ENCODE data around the gene GBF1. TPM values are rescaled to one million over a fixed set of nuclear protein-coding genes. Genes with fewer than 3 reads are reported as not detected.

GBF1 gene
- total and polyA plus RNA-seq, 2 experiments from 2014 or later = 43.1 to 55.4 TPM

- 93% methylated on average over 2 of the region's 2 CpGs for WGBS (ENCODE audit: low lambda C conversion rate, missing lambda C conversion rate)
- Histone ChIP-seq H3K79me2 (peaks cover 93% of the 10 kb centered on the region), H4K20me1 (ENCODE audit: insufficient read depth, poor library complexity, severe bottlenecking) (peaks cover 61% of the 10 kb centered on the region), H3K4me3 (no peak overlapping the region), H3K4me2 (no peak overlapping the region), H3K9me2 (replicated peaks; ENCODE audit: insufficient read depth) (no peaks in the 10 kb centered on the region), H3K27ac (no peak overlapping the region), H3K9me3 (ENCODE audit: low read depth) (no peaks in the 10 kb centered on the region), H3K27me3 (no peaks in the 10 kb centered on the region), H2AFZ (no peak overlapping the region), H3K36me3 (replicated peaks; ENCODE audit: insufficient read depth, low read depth) (no peaks in the 10 kb centered on the region), H3K4me1 (ENCODE audit: insufficient read depth) (no peaks in the 10 kb centered on the region)
- no peak for TF ChIP-seq EZH2 (IDR thresholded peaks at IDR 0.05; ENCODE audit: borderline replicate concordance)
- no peak for TF ChIP-seq CTCF (IDR thresholded peaks at IDR 0.05; ENCODE audit: poor library complexity)
- DNase-seq (ENCODE audit: low spot score) = no peak
Measured at GRCh38 chr10:102289356-102289755, 44.0 kb downstream of the GBF1 start.

GRCh38 chr10:102289840-102290239 is 44.5 kb downstream of the GBF1 start:
- 92% methylated on average over 3 of the region's 3 CpGs for WGBS (ENCODE audit: low lambda C conversion rate, missing lambda C conversion rate)
- Histone ChIP-seq H3K27ac (no peak overlapping the region), H3K79me2 (peaks cover 93% of the 10 kb centered on the region), H3K9me3 (ENCODE audit: low read depth) (no peaks in the 10 kb centered on the region), H3K27me3 (no peaks in the 10 kb centered on the region), H3K9me2 (replicated peaks; ENCODE audit: insufficient read depth) (no peaks in the 10 kb centered on the region), H3K4me1 (ENCODE audit: insufficient read depth) (no peaks in the 10 kb centered on the region), H3K4me2 (no peak overlapping the region), H3K36me3 (replicated peaks; ENCODE audit: insufficient read depth, low read depth) (no peaks in the 10 kb centered on the region), H4K20me1 (ENCODE audit: insufficient read depth, poor library complexity, severe bottlenecking) (peaks cover 61% of the 10 kb centered on the region), H2AFZ (no peak overlapping the region), H3K4me3 (no peak overlapping the region)
- DNase-seq (ENCODE audit: low spot score) = no peak
- no peak for TF ChIP-seq CTCF (IDR thresholded peaks at IDR 0.05; ENCODE audit: poor library complexity)

GRCh38 chr10:102291221-102291905 is 46.0 kb downstream of the GBF1 start:
- Histone ChIP-seq H3K36me3 (replicated peaks; ENCODE audit: insufficient read depth, low read depth) (no peaks in the 10 kb centered on the region), H3K27ac (no peak overlapping the region), H3K9me2 (replicated peaks; ENCODE audit: insufficient read depth) (no peaks in the 10 kb centered on the region), H3K4me1 (ENCODE audit: insufficient read depth) (no peaks in the 10 kb centered on the region), H2AFZ (no peak overlapping the region), H3K4me3 (no peak overlapping the region), H4K20me1 (ENCODE audit: insufficient read depth, poor library complexity, severe bottlenecking) (peaks cover 52% of the 10 kb centered on the region), H3K4me2 (no peak overlapping the region), H3K9me3 (ENCODE audit: low read depth) (no peaks in the 10 kb centered on the region), H3K79me2 (peaks cover 93% of the 10 kb centered on the region), H3K27me3 (no peaks in the 10 kb centered on the region)
- DNase-seq (ENCODE audit: low spot score) = no peak
- 86% methylated on average over 4 of the region's 4 CpGs for WGBS (ENCODE audit: low lambda C conversion rate, missing lambda C conversion rate)
- TF ChIP-seq CTCF (IDR thresholded peaks at IDR 0.05; ENCODE audit: poor library complexity) (no peak), EZH2phosphoT487 (IDR thresholded peaks at IDR 0.05; ENCODE audit: low read depth, severe bottlenecking, unreplicated experiment) (no peak), EZH2 (IDR thresholded peaks at IDR 0.05; ENCODE audit: borderline replicate concordance) (no peak)

- H3K79me2 ChIP-seq = peaks cover 86% of the 10 kb centered on the region
- no peak for TF ChIP-seq CTCF (IDR thresholded peaks at IDR 0.05; ENCODE audit: poor library complexity)
- no peak for TF ChIP-seq EZH2phosphoT487 (IDR thresholded peaks at IDR 0.05; ENCODE audit: low read depth, severe bottlenecking, unreplicated experiment)
- no peak for TF ChIP-seq EZH2 (IDR thresholded peaks at IDR 0.05; ENCODE audit: borderline replicate concordance)
Measured at GRCh38 chr10:102297101-102297500, 51.8 kb downstream of the GBF1 start.

More at GRCh38 chr10:102297101-102297500, 51.8 kb downstream of the GBF1 start:
- Histone ChIP-seq H4K20me1 (ENCODE audit: insufficient read depth, poor library complexity, severe bottlenecking) (peaks cover 42% of the 10 kb centered on the region), H3K9me2 (replicated peaks; ENCODE audit: insufficient read depth) (no peaks in the 10 kb centered on the region), H2AFZ (no peak overlapping the region), H3K36me3 (replicated peaks; ENCODE audit: insufficient read depth, low read depth) (no peaks in the 10 kb centered on the region), H3K4me2 (no peak overlapping the region), H3K4me1 (ENCODE audit: insufficient read depth) (no peaks in the 10 kb centered on the region), H3K9me3 (ENCODE audit: low read depth) (no peaks in the 10 kb centered on the region), H3K27ac (no peak overlapping the region), H3K4me3 (no peak overlapping the region), H3K27me3 (no peaks in the 10 kb centered on the region)
- 85% methylated on average over 1 of the region's 1 CpG for WGBS (ENCODE audit: low lambda C conversion rate, missing lambda C conversion rate)
- no peak for DNase-seq (ENCODE audit: low spot score)

Measured in hepatocyte (in vitro differentiated cells).